GM12878 (cell line): ENCODE results near the gene YBX1. TPM values are rescaled to one million over a fixed set of nuclear protein-coding genes. Genes with fewer than 3 reads are reported as not detected.

Experiments used
- ATAC-seq: fragments of 200-7000 bp; cut with Tn5 transposase; 3 replicates; pipeline ENCODE4 v1.9.1; 2020; ENCODE audit warnings: mild to moderate bottlenecking, moderate library complexity
- BruUV-seq: library from RNA; stranded (reverse); fragments of 400-500 nt; replicated peaks from 2 replicates; lab custom pipeline; 2021; lab: Mats Ljungman, UMichigan
- CTCF ChIA-PET: fragments of 300-600 bp; sonication (Branson Sonifier 250); formaldehyde crosslinking; extraction: SDS; loops from one replicate; lab custom pipeline; 2021; ENCODE audit warnings: inconsistent platforms; lab: Yijun Ruan, JAX
- POLR2A ChIA-PET: fragments of 350-600 bp; formaldehyde crosslinking; extraction: SDS; loops from one replicate; lab custom pipeline; 2021; ENCODE audit warnings: inconsistent platforms; lab: Charles Lee
- RAD21 ChIA-PET: fragments of 300-600 bp; sonication (Branson Sonifier 250); formaldehyde crosslinking; loops from one replicate; lab custom pipeline; 2023; ENCODE audit warnings: antibody characterized with exemption; ENCODE audit not compliant: unreplicated experiment; lab: Charles Lee
- SMC1A ChIA-PET: fragments of 300-600 bp; sonication (Branson Sonifier 250); formaldehyde crosslinking; loops from one replicate; lab custom pipeline; 2023; ENCODE audit not compliant: unreplicated experiment, uncharacterized antibody; lab: Charles Lee
- DNase-seq: peaks from one replicate; pipeline ENCODE4 v3.0.0-alpha.2; 2011; ENCODE audit warnings: low read depth, low spot score
- FAIRE-seq: peaks from 3 replicates; lab custom pipeline; 2011; peaks lifted over from hg19 to GRCh38; lab: Jason Lieb, UNC
- H2AFZ ChIP-seq: 2 replicates; pipeline ENCODE4 v1.6.0; 2011; ENCODE audit warnings: low read depth, low read length, control low read depth; ENCODE audit not compliant: control insufficient read depth
- H3K27ac ChIP-seq: 2 replicates; pipeline ENCODE4 v1.5.1; 2011; ENCODE audit warnings: control low read depth; ENCODE audit not compliant: control insufficient read depth, insufficient read depth
- H3K27me3 ChIP-seq, 2 experiments: replicated peaks in 1 of 2; 2 replicates each; pipeline versions ENCODE4 v1.6.0 to v1.6.1; 2011; ENCODE audit warnings: low read length in 1 of 2; ENCODE audit not compliant: control insufficient read depth in 2 of 2, insufficient read depth in 2 of 2
- H3K36me3 ChIP-seq, 2 experiments: 2 replicates each; pipeline ENCODE4 v1.5.1; 2011; ENCODE audit warnings: low read length in 1 of 2; ENCODE audit not compliant: control insufficient read depth in 2 of 2, insufficient read depth in 2 of 2
- H3K4me1 ChIP-seq: 2 replicates; pipeline ENCODE4 v1.6.1; 2011; ENCODE audit warnings: mild to moderate bottlenecking, low read length, moderate library complexity, mixed read lengths; ENCODE audit not compliant: control insufficient read depth, insufficient read depth
- H3K4me2 ChIP-seq: 2 replicates; pipeline ENCODE4 v1.6.0; 2011; ENCODE audit warnings: control low read depth; ENCODE audit not compliant: control insufficient read depth, insufficient read depth
- H3K4me3 ChIP-seq: fragments of 200-600 bp; sonication (generic); 2 replicates; pipeline ENCODE4 v1.5.1; 2016
- H3K79me2 ChIP-seq: 2 replicates; pipeline ENCODE4 v1.6.0; 2011; ENCODE audit warnings: low read length; ENCODE audit not compliant: control insufficient read depth, insufficient read depth
- H3K9ac ChIP-seq: 2 replicates; pipeline ENCODE4 v1.8.0; 2011; ENCODE audit warnings: low read length, control low read depth, mixed read lengths; ENCODE audit not compliant: control insufficient read depth, insufficient read depth
- H3K9me3 ChIP-seq: replicated peaks from 3 replicates; pipeline ENCODE4 v1.5.1; 2011; ENCODE audit warnings: mild to moderate bottlenecking, low read length; ENCODE audit not compliant: control insufficient read depth, insufficient read depth
- H4K20me1 ChIP-seq: 2 replicates; pipeline ENCODE4 v1.6.0; 2011; ENCODE audit not compliant: control insufficient read depth, insufficient read depth
- EP300 ChIP-seq, 2 experiments: fragments of 150-350 bp in 1 of 2; IDR thresholded peaks; 2 replicates each; pipeline ENCODE4 v1.6.1; 2011 to 2012; ENCODE audit warnings: low read depth in 2 of 2, low read length in 2 of 2, borderline replicate concordance in 1 of 2, improper control_type of control experiment in 1 of 2, inconsistent platforms in 1 of 2; ENCODE audit not compliant: control insufficient read depth in 1 of 2
- HDAC2 ChIP-seq: fragments of 200-600 bp; sonication (generic); IDR thresholded peaks from 2 replicates; pipeline ENCODE4 v1.6.1; 2017
- IKZF1 ChIP-seq: fragments of 450-650 bp; conservative IDR thresholded peaks from 2 replicates; pipeline ENCODE4 v1.6.1; 2017; ENCODE audit warnings: antibody characterized with exemption, mild to moderate bottlenecking
- NFIC ChIP-seq: IDR thresholded peaks from 2 replicates; pipeline ENCODE4 v1.6.1; 2012; ENCODE audit warnings: low read depth, mild to moderate bottlenecking, inconsistent platforms, low read length, moderate library complexity
- ZBTB11 ChIP-seq: fragments of 450-650 bp; formaldehyde crosslinking; IDR thresholded peaks from 2 replicates; pipeline ENCODE4 v1.5.0; 2022; ENCODE audit warnings: mild to moderate bottlenecking, missing genetic modification characterization
- WGBS: methylation state at CpG from one replicate; pipeline ENCODE4 v1.1.6; 2016; ENCODE audit warnings: low lambda C conversion rate; ENCODE audit not compliant: insufficient replicate concordance, insufficient coverage; ENCODE audit errors: missing lambda C conversion rate; 5-methylcytosine and 5-hydroxymethylcytosine counted together
- in situ Hi-C: fragments of 300-500 bp; cut with MboI; formaldehyde crosslinking; loops from 9 replicates; pipeline ENCODE4 v1.14.3; 2018; ENCODE audit warnings: mixed read lengths
- intact Hi-C: fragments of 100-400 bp; cut with micrococcal nuclease; formaldehyde crosslinking; loops from one replicate; pipeline ENCODE4 v1.14.2; 2022; ENCODE audit not compliant: unreplicated experiment
- polyA plus RNA-seq, 11 experiments: library from polyadenylated mRNA; depleted of rRNA in 4 of 11; unstranded in 6 of 11; stranded (reverse) in 5 of 11; fragments of >200 nt; fragmentation: Nextera tagmentation in 4 of 11; fragmentation: Illumina TruSeq in 1 of 11; extraction: Ambion mirVana in 4 of 11; extraction: Trizol in 1 of 11; gene quantifications; 1 replicate in 1 of 11; 2 replicates in 10 of 11; pipeline versions ENCODE4 v1.2.1 to v1.2.3, GENCODE V29; 2011 to 2016; ENCODE audit warnings: inconsistent platforms in 2 of 11, missing spikeins in 2 of 11, low read depth in 1 of 11
- total RNA-seq, 4 experiments: library from RNA; depleted of rRNA in 3 of 4; stranded (reverse); fragments of >200 nt in 3 of 4; fragmentation: Illumina TruSeq in 1 of 4; extraction: Trizol in 1 of 4; gene quantifications; 2 replicates each; pipeline versions ENCODE4 v1.2.1 to v1.2.3, GENCODE V29; 2013 to 2021
- TF ChIP-seq, protein P1 (sequence below): fragments of 450-650 bp; IDR thresholded peaks from 2 replicates; pipeline ENCODE4 v1.6.1; 2014; ENCODE audit warnings: mild to moderate bottlenecking

Gene YBX1
- total and polyA plus RNA-seq, 10 of the 15 experiments (the other 5 are each of a cell fraction or from before 2014, with no cell fraction given) = 355 to 1,353 (median 858) TPM

DNA sequence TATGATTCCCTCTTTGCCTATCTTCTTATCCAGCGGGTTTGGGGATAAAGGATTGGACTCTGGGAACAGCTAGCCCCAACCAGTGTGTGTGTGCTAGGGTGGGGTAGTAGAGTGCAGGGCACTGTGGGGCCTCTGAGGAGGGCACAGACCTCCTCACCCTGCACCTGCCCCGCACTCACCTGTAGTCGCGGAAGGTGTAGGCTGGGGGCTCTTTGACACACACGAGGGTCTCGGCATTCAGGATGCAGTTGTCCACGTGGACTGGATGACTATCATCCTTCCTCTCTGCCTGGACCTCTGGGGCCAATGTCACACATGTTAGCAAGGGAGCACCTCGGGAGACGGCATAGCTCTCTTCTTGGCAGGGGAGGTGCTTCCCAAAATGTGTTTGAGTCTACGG is 65.8 kb downstream of the YBX1 start:
- no peak overlapping the region for H3K9ac ChIP-seq
- no peaks in the 10 kb centered on the region for H3K27me3 ChIP-seq
- BruUV-seq = no TSS peak
- TF ChIP-seq ZBTB11 (CRISPR knock-in tag) (no peak), HDAC2 (no peak), NFIC (no peak), IKZF1 (no peak), EP300 (IDR thresholded peaks at IDR 0.05; ENCODE audit: borderline replicate concordance in 1 of 2, control insufficient read depth in 1 of 2, low read depth in 2 of 2, low read length in 2 of 2) (no peak)
- TF ChIP-seq, protein P1, sequence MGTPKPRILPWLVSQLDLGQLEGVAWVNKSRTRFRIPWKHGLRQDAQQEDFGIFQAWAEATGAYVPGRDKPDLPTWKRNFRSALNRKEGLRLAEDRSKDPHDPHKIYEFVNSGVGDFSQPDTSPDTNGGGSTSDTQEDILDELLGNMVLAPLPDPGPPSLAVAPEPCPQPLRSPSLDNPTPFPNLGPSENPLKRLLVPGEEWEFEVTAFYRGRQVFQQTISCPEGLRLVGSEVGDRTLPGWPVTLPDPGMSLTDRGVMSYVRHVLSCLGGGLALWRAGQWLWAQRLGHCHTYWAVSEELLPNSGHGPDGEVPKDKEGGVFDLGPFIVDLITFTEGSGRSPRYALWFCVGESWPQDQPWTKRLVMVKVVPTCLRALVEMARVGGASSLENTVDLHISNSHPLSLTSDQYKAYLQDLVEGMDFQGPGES = no peak
- ChIA-PET SMC1A (interaction anchor here (1.5 kb wide), 1 partner anchor 19 kb away, joined by 4 read pairs; the partner anchor contains the start of genes C1orf50 and P3H1), RAD21 (no interaction called here), CTCF (interaction anchor here (0.6 to 1.4 kb wide), 4 partner anchors 61 to 402 kb away, joined by 3 to 4 read pairs (median 3); no protein-coding TSS in a partner anchor), POLR2A (no interaction called here)
- in situ Hi-C loops = no loop called here
- H3K79me2 ChIP-seq = no peaks in the 10 kb centered on the region
- no peak for DNase-seq
- intact Hi-C loops = loop anchor here (5.0 kb wide), 1 partner anchor 406 kb away; no protein-coding TSS in a partner anchor
- WGBS = 97% methylated on average over 10 of the region's 10 CpGs
- ATAC-seq = no peak
- H3K36me3 ChIP-seq = peaks cover 11% of the 10 kb centered on the region in 2 experiments; a peak in 3 of 4 replicates
- no peaks in the 10 kb centered on the region for H3K9me3 ChIP-seq
- H3K27ac ChIP-seq = no peak overlapping the region
- H4K20me1 ChIP-seq = no peaks in the 10 kb centered on the region
- no peak overlapping the region for H2AFZ ChIP-seq
- no peak for FAIRE-seq
- H3K4me1 ChIP-seq = no peaks in the 10 kb centered on the region
- H3K4me3 ChIP-seq = no peak overlapping the region
- no peak overlapping the region for H3K4me2 ChIP-seq
